ENCODE results near the gene ABCD4. TPM values are rescaled to one million over a fixed set of nuclear protein-coding genes. Genes with fewer than 3 reads are reported as not detected.

The ABCD4 gene
- total and polyA plus RNA-seq, 2 of the 4 experiments (the other 2 are of a cell fraction): 12.2 to 20.4 TPM

- Histone ChIP-seq H3K79me1 (ENCODE audit: low read depth in 1 of 2, low read length in 2 of 2) (no peaks in the 10 kb centered on the region), H2BK5ac (ENCODE audit: low read depth, low read length, poor library complexity, severe bottlenecking) (no peak overlapping the region), H3K9me3 (ENCODE audit: control insufficient read depth, insufficient read depth, low read length) (no peaks in the 10 kb centered on the region), H4K8ac (ENCODE audit: low read depth in 2 of 2, low read length in 2 of 2) (no peak overlapping the region), H2AK5ac (ENCODE audit: low read depth, low read length) (no peak overlapping the region), H3K4me1 (ENCODE audit: control insufficient read depth, insufficient read depth, low read length) (no peaks in the 10 kb centered on the region), H3K9ac (ENCODE audit: low read depth, low read length) (no peak overlapping the region), H2AK9ac (replicated peaks; ENCODE audit: low read depth, low read length, poor library complexity) (peak overlapping the region; percentile 28), H3K23ac (ENCODE audit: low read depth, low read length) (no peak overlapping the region), H3K27ac (ENCODE audit: insufficient read depth, low read length) (no peak overlapping the region), H2BK120ac (ENCODE audit: low read depth, low read length) (no peak overlapping the region), H4K91ac (ENCODE audit: insufficient read depth, low read depth, low read length) (no peak overlapping the region), H2BK20ac (ENCODE audit: low read depth, low read length) (no peak overlapping the region), H3K9me1 (ENCODE audit: insufficient read depth, low read length) (peaks cover 6% of the 10 kb centered on the region; the same call in 1 of the 2 replicates), H3K4ac (ENCODE audit: low read depth, low read length) (no peak overlapping the region), H3K27me3 (ENCODE audit: control insufficient read depth, insufficient read depth, low read length) (peaks cover 48% of the 10 kb centered on the region), H3K4me3 (ENCODE audit: insufficient read depth, low read depth, low read length) (no peak overlapping the region), H3K4me2 (ENCODE audit: low read depth, low read length) (no peak overlapping the region), H4K20me1 (ENCODE audit: insufficient read depth, low read length) (no peaks in the 10 kb centered on the region), H3K14ac (replicated peaks; ENCODE audit: low read depth, low read length) (no peak overlapping the region), H4K5ac (ENCODE audit: low read depth, low read length) (no peak overlapping the region), H3K56ac (ENCODE audit: extremely low read depth, insufficient read depth, low read length) (no peak overlapping the region), H3K36me3 (ENCODE audit: control insufficient read depth, insufficient read depth, low read length) (no peaks in the 10 kb centered on the region), H3K18ac (ENCODE audit: low read depth, low read length) (no peak overlapping the region), H2AFZ (replicated peaks; ENCODE audit: low read length, poor library complexity) (peak overlapping the region; percentile 32), H2BK15ac (ENCODE audit: low read depth, low read length) (no peak overlapping the region)
- ChIA-PET POLR2A (ENCODE audit: unreplicated experiment) (no interaction called here), CTCF (no interaction called here)
- WGBS, 2 experiments (ENCODE audit: extremely low coverage in 2 of 2, insufficient read length in 1 of 2): 79% methylated on average over 2 of the region's 4 CpGs; no CpG with 5 or more reads in 1 of the 2 experiments
- intact Hi-C loops (cut with micrococcal nuclease): no loop called here
- no peak for ATAC-seq (ENCODE audit: low read depth)
- dilution Hi-C loops (cut with HindIII; ENCODE audit: low sequenced_read_pairs, unreplicated experiment): no loop called here
- no peak for TF ChIP-seq RAD21 (IDR thresholded peaks at IDR 0.05; ENCODE audit: low read length)
- no peak for TF ChIP-seq FOS (IDR thresholded peaks at IDR 0.05; ENCODE audit: low read depth, low read length)
- no peak for TF ChIP-seq RFX5 (IDR thresholded peaks at IDR 0.05; ENCODE audit: low read depth, low read length)
- TF ChIP-seq, protein P1, sequence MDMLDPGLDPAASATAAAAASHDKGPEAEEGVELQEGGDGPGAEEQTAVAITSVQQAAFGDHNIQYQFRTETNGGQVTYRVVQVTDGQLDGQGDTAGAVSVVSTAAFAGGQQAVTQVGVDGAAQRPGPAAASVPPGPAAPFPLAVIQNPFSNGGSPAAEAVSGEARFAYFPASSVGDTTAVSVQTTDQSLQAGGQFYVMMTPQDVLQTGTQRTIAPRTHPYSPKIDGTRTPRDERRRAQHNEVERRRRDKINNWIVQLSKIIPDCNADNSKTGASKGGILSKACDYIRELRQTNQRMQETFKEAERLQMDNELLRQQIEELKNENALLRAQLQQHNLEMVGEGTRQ (IDR thresholded peaks at IDR 0.05; ENCODE audit: low read depth, low read length): no peak
- no peak for TF ChIP-seq CEBPB (IDR thresholded peaks at IDR 0.05; ENCODE audit: low read depth, low read length)
- TF ChIP-seq RCOR1 (IDR thresholded peaks at IDR 0.05; ENCODE audit: insufficient replicate concordance, low read length): no peak
- TF ChIP-seq MAZ (IDR thresholded peaks at IDR 0.05; ENCODE audit: borderline replicate concordance, low read depth, low read length): no peak
- no peak for TF ChIP-seq CTCF (conservative IDR thresholded peaks at IDR 0.05; ENCODE audit: low read depth, low read length)
- TF ChIP-seq CHD1 (IDR thresholded peaks at IDR 0.05; ENCODE audit: low read depth, low read length): no peak
- no peak for TF ChIP-seq NFE2L2 (IDR thresholded peaks at IDR 0.05; ENCODE audit: low read depth, low read length)
- DNase-seq: no peak
- in situ Hi-C loops (cut with MboI; ENCODE audit: low sequenced_read_pairs): no loop called here
- no TSS peak for BruUV-seq (replicated peaks)
Measured at GRCh38 chr14:74261288-74261687, 41.4 kb downstream of the ABCD4 start.

Data from IMR-90 (cell line).